Neuronal stem cell (in vitro differentiated cells): ENCODE data around the gene SHC1.

Experiments
- DNase-seq: peaks from one replicate; pipeline ENCODE4 v3.0.0-alpha.2; 2013; ENCODE audit warnings: low spot score
- H2AFZ ChIP-seq: one replicate; pipeline ENCODE4 v1.6.1; 2013; ENCODE audit warnings: mild to moderate bottlenecking, low read length, inconsistent platforms
- H2AK5ac ChIP-seq: 2 replicates; pipeline ENCODE4 v1.6.1; 2013; ENCODE audit warnings: low read depth, mild to moderate bottlenecking, inconsistent platforms, low read length, moderate library complexity, mixed read lengths
- H2BK120ac ChIP-seq: 2 replicates; pipeline ENCODE4 v1.6.1; 2013; ENCODE audit warnings: low read depth, mild to moderate bottlenecking, inconsistent platforms, low read length, moderate library complexity, mixed read lengths
- H2BK12ac ChIP-seq: one replicate; pipeline ENCODE4 v1.6.1; 2013; ENCODE audit warnings: low read length, inconsistent platforms
- H2BK15ac ChIP-seq: 2 replicates; pipeline ENCODE4 v1.6.1; 2013; ENCODE audit warnings: mild to moderate bottlenecking, low read length, inconsistent platforms, mixed read lengths
- H2BK5ac ChIP-seq: one replicate; pipeline ENCODE4 v1.6.1; 2013; ENCODE audit warnings: inconsistent platforms, mild to moderate bottlenecking, low read length, moderate library complexity
- H3K14ac ChIP-seq: one replicate; pipeline ENCODE4 v1.6.1; 2013; ENCODE audit warnings: low read length, inconsistent platforms
- H3K18ac ChIP-seq: 2 replicates; pipeline ENCODE4 v1.6.1; 2013; ENCODE audit warnings: low read length, inconsistent platforms
- H3K23ac ChIP-seq: 2 replicates; pipeline ENCODE4 v1.6.1; 2013; ENCODE audit warnings: low read depth, mild to moderate bottlenecking, mixed read lengths, low read length, inconsistent platforms; ENCODE audit not compliant: poor library complexity
- H3K27ac ChIP-seq: replicated peaks from 3 replicates; pipeline ENCODE4 v1.5.1; 2013; ENCODE audit warnings: low read length, inconsistent platforms
- H3K27me3 ChIP-seq, 3 experiments: 2 replicates each; pipeline ENCODE4 v1.6.1; 2013; ENCODE audit warnings: low read length in 3 of 3, mild to moderate bottlenecking in 2 of 3, inconsistent platforms in 1 of 3, low read depth in 1 of 3, mixed read lengths in 1 of 3, moderate library complexity in 1 of 3; ENCODE audit not compliant: control insufficient read depth in 3 of 3, insufficient read depth in 3 of 3
- H3K36me3 ChIP-seq, 2 donors: replicated peaks in 1 of 2; 2 replicates each; pipeline ENCODE4 v1.6.1; 2013; ENCODE audit warnings: low read length in 2 of 2; ENCODE audit not compliant: control insufficient read depth in 2 of 2, insufficient read depth in 2 of 2
- H3K4ac ChIP-seq: 2 replicates; pipeline ENCODE4 v1.6.1; 2013; ENCODE audit warnings: inconsistent platforms, mild to moderate bottlenecking, low read length, moderate library complexity
- H3K4me1 ChIP-seq, 2 donors: 1 replicate in 1 of 2; 2 replicates in 1 of 2; pipeline ENCODE4 v1.6.1; 2013; ENCODE audit warnings: low read length in 2 of 2, low read depth in 1 of 2; ENCODE audit not compliant: control insufficient read depth in 2 of 2, insufficient read depth in 1 of 2
- H3K4me2 ChIP-seq: one replicate; pipeline ENCODE4 v1.6.1; 2013; ENCODE audit warnings: mild to moderate bottlenecking, low read length, inconsistent platforms; ENCODE audit not compliant: insufficient read depth, poor library complexity, severe bottlenecking
- H3K4me3 ChIP-seq, 2 donors: 2 replicates each; pipeline ENCODE4 v1.5.1; 2013; ENCODE audit warnings: low read length in 2 of 2, mild to moderate bottlenecking in 2 of 2, inconsistent platforms in 1 of 2, moderate library complexity in 1 of 2
- H3K79me1 ChIP-seq: one replicate; pipeline ENCODE4 v1.6.1; 2013; ENCODE audit warnings: low read depth, mild to moderate bottlenecking, inconsistent platforms, low read length, moderate library complexity
- H3K9ac ChIP-seq: one replicate; pipeline ENCODE4 v1.6.1; 2013; ENCODE audit warnings: mild to moderate bottlenecking, low read depth, low read length, inconsistent platforms; ENCODE audit not compliant: poor library complexity
- H3K9me3 ChIP-seq, 2 donors: replicated peaks in 1 of 2; 2 replicates each; pipeline versions ENCODE3 to v1.6.1; 2013; ENCODE audit warnings: low read length in 2 of 2, mild to moderate bottlenecking in 2 of 2, inconsistent platforms in 1 of 2, low read depth in 1 of 2, mixed read lengths in 1 of 2, moderate library complexity in 1 of 2; ENCODE audit not compliant: control insufficient read depth in 2 of 2, insufficient read depth in 1 of 2
- H4K8ac ChIP-seq: one replicate; pipeline ENCODE4 v1.6.1; 2013; ENCODE audit warnings: low read depth, mild to moderate bottlenecking, inconsistent platforms, low read length, moderate library complexity
- H4K91ac ChIP-seq: one replicate; pipeline ENCODE4 v1.6.1; 2013; ENCODE audit warnings: low read length, low read depth, mild to moderate bottlenecking, inconsistent platforms; ENCODE audit not compliant: poor library complexity
- WGBS, 2 donors: extraction: QIAGEN DNeasy Blood & Tissue Kit; methylation state at CpG; one replicate each; pipeline ENCODE4 v1.1.7; 2013; ENCODE audit warnings: missing lambda C conversion rate in 2 of 2, mixed read lengths in 1 of 2; ENCODE audit not compliant: insufficient read length in 2 of 2, insufficient replicate concordance in 1 of 2; ENCODE audit errors: extremely low coverage in 2 of 2; 5-methylcytosine and 5-hydroxymethylcytosine counted together

SHC1 gene

DNA sequence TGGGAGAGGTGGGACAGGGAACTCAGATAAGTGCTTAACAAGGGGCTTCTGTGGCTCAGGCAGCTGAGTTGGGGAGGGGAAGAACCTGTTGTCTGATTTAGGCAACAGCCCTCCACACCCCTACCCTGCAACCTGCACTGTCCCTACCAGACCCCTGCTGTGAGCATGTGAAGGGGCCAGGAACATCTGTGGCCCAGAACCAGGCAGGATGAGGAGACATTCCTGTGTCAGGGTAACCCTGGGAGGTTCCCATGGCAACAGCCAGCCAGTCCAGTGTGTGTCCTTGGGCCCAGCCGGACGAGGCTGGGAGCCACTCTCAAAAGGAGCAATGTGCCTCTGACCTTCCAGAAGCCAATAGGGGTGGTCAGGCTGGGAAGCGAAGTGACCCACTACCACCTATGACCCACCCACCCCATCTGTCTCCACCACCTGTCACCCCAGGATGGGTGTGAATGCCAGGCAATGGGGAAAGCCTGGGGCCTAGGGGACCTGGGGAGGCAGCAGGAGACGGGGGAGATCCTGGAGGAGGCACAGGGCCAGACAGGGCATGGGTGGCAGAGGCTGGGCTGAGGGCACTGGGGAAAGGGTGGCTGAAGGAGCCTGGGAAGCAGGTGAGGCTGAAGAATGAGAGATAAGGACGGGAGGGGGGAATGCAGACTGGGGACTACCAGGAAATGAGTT lies 29.1 kb downstream of the SHC1 start:
- Histone ChIP-seq H3K27me3 (no peaks in the 10 kb centered on the region), H3K4me3 (peak overlapping the region in 1 of 2 donors; percentile 31), H4K91ac (no peak overlapping the region), H3K14ac (no peak overlapping the region), H3K9ac (peak overlapping the region; percentile 6), H3K79me1 (no peaks in the 10 kb centered on the region), H3K4ac (no peak overlapping the region), H4K8ac (no peak overlapping the region), H2AFZ (no peak overlapping the region), H2AK5ac (peak overlapping the region; percentile 12), H3K36me3 (peaks cover 17 to 21% of the 10 kb centered on the region in 2 donors), H3K18ac (peak overlapping the region; percentile 56), H2BK15ac (no peak overlapping the region), H3K27ac (peak overlapping the region; percentile 9), H3K4me1 (peaks cover 20 to 46% of the 10 kb centered on the region in 2 donors), H3K4me2 (no peak overlapping the region), H2BK12ac (no peak overlapping the region), H3K9me3 (no peaks in the 10 kb centered on the region), H2BK120ac (no peak overlapping the region), H3K23ac (no peak overlapping the region), H2BK5ac (no peak overlapping the region)
- peak; percentile 56 for DNase-seq
- WGBS, 2 donors = no CpG with 5 or more reads among the region's 5 CpGs

DNA sequence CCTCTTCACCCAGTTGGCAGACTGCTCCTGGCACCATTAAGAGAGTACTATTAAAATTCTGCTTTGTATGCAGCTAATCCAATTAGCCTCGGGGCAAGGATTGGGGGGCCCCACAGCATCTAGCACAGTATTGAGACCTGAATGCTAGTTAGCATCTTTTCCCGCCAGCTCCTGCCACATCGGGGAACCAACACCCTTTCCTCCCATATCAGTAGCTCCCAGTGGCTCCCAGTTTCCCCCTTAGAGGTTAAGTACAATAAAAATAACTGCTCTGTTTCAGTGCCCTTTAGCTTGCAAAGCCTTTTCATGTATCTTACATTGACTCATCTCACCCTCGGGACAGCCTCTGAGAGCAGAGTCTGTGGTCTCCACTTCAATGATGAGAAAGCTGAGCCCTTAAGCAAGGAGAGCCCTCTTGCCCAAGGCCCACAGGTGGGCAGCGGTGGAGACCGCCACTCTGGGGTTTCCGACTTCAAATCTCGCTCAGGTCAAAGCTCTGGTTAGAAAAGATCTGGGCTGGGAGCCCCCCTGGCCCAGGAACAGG lies 29.8 kb downstream of the SHC1 start:
- Histone ChIP-seq H3K4me2 (no peak overlapping the region), H3K36me3 (peaks cover 13 to 14% of the 10 kb centered on the region in 2 donors), H3K4me1 (peaks cover 24 to 46% of the 10 kb centered on the region in 2 donors), H2BK5ac (no peak overlapping the region), H3K27ac (no peak overlapping the region), H3K9ac (no peak overlapping the region), H3K9me3 (peaks cover 0 to under 1% of the 10 kb centered on the region in 2 donors), H2BK12ac (no peak overlapping the region), H2BK15ac (no peak overlapping the region), H3K4me3 (no peak overlapping the region), H2AFZ (no peak overlapping the region), H3K14ac (no peak overlapping the region), H2BK120ac (no peak overlapping the region), H3K4ac (no peak overlapping the region), H3K18ac (peak overlapping the region; percentile 16), H3K79me1 (no peaks in the 10 kb centered on the region), H3K23ac (no peak overlapping the region), H2AK5ac (peak overlapping the region; percentile 12), H4K91ac (no peak overlapping the region), H3K27me3 (no peaks in the 10 kb centered on the region), H4K8ac (no peak overlapping the region)
- WGBS, 2 donors = no CpG with 5 or more reads among the region's 8 CpGs
- DNase-seq = no peak

DNA sequence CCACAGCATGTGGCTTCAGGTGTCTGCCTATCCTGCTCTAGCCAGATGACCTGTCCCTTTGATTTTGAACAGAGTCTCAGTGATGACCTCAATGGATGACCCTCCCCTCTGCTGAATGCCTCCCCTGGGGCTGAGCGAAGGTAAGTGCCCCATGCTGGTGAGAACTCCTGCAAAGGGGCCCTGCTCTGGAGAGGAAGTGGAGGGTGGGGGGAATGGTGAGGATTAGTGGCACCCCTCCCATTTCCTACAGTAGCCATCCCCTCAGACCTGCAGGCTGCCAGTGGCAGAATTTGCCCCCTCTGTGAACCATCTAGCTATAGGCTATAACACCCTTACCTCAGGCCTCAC lies 30.4 kb downstream of the SHC1 start:
- Histone ChIP-seq H2AK5ac (peak overlapping the region; percentile 66), H2BK120ac (no peak overlapping the region), H3K4me1 (peaks cover 25 to 46% of the 10 kb centered on the region in 2 donors), H3K27me3 (no peaks in the 10 kb centered on the region), H3K18ac (peak overlapping the region; percentile 11), H3K9ac (no peak overlapping the region), H3K4me2 (no peak overlapping the region), H2AFZ (no peak overlapping the region), H3K79me1 (no peaks in the 10 kb centered on the region), H3K23ac (no peak overlapping the region), H3K27ac (no peak overlapping the region), H3K9me3 (peaks cover 0 to 2% of the 10 kb centered on the region in 2 donors), H4K91ac (no peak overlapping the region), H3K4ac (peak overlapping the region; percentile 46), H2BK5ac (no peak overlapping the region), H4K8ac (no peak overlapping the region), H3K4me3 (no peak overlapping the region), H3K36me3 (peaks cover 8% of the 10 kb centered on the region in 2 donors), H2BK12ac (no peak overlapping the region), H2BK15ac (no peak overlapping the region), H3K14ac (no peak overlapping the region)
- no peak for DNase-seq
- no CpG with 5 or more reads among the region's 1 CpG for WGBS, 2 donors

DNA sequence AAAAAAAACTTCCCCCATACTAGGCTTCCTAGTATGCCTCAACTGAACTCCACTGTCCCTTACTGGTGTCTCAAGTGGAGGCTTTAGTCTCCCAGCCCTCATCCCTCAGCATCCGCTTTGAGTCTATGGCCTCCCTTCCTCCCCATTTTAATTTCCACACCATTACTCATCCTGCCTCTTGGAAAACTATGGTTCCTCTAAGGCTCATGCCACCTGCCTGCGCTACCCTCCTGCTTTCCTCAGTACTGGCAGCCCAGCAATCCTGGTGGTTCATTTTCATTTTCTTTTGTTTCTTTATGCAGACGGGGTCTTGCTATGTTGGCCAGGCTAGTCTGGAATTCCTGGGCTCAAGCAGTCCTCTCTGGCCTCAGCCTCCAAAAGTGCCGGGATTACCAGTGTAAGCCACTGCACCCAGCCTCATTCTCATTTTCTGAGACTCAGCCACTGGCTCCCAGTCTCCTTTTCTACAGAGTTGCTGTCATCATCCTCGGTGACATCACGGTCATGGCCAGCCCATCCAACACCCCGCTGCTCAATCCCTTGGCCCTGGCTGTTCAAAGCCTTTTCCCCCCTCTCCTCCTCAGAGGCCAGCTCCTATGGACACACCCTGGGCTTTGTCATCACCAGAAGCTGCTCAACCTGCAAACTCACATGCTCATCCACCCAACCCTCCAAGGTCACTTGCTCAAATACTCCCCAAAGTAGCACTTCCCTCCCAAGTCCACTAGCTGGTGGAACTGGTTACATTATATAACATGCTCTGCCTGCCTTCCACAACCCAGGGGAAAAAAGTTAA lies 31.7 kb downstream of the SHC1 start:
- H2BK5ac ChIP-seq = peak overlapping the region; percentile 29
- WGBS, 2 donors = no CpG with 5 or more reads among the region's 7 CpGs
- no peak overlapping the region for H3K4ac ChIP-seq
- H3K14ac ChIP-seq = no peak overlapping the region
- no peak overlapping the region for H3K27ac ChIP-seq
- no peak overlapping the region for H3K23ac ChIP-seq
- peaks cover 25 to 37% of the 10 kb centered on the region in 2 donors for H3K4me1 ChIP-seq
- no peak overlapping the region for H4K8ac ChIP-seq
- no peak overlapping the region for H2BK15ac ChIP-seq
- H4K91ac ChIP-seq = no peak overlapping the region
- H3K79me1 ChIP-seq = no peaks in the 10 kb centered on the region
- H2AK5ac ChIP-seq = no peak overlapping the region
- H3K4me3 ChIP-seq = no peak overlapping the region
- no peak overlapping the region for H2AFZ ChIP-seq
- no peak overlapping the region for H3K18ac ChIP-seq
- H2BK120ac ChIP-seq = no peak overlapping the region
- no peak overlapping the region for H3K9ac ChIP-seq
- peaks cover 0 to 1% of the 10 kb centered on the region in 2 donors for H3K36me3 ChIP-seq
- H3K27me3 ChIP-seq = no peaks in the 10 kb centered on the region
- no peak overlapping the region for H3K4me2 ChIP-seq
- peaks cover 0 to 2% of the 10 kb centered on the region in 2 donors for H3K9me3 ChIP-seq
- peak overlapping the region; percentile 4 for H2BK12ac ChIP-seq
- DNase-seq = no peak
